Endometrium (tissue), 2 donors: Measurements from ENCODE around the gene FGD3.

Experiments
- FAIRE-seq: peaks from 2 replicates; lab custom pipeline; 2012; peaks lifted over from hg19 to GRCh38; lab: Jason Lieb, UNC
- donor health status: control.
- donor health status: control.

Gene FGD3

GRCh38 chr9:93052791-93053540 is 105.6 kb downstream of the FGD3 start:
- no peak for FAIRE-seq

GRCh38 chr9:93053781-93054331 is 106.5 kb downstream of the FGD3 start:
- FAIRE-seq = no peak

GRCh38 chr9:93054758-93055704 is 107.7 kb downstream of the FGD3 start:
- FAIRE-seq = no peak

GRCh38 chr9:93057042-93057702 is 109.8 kb downstream of the FGD3 start:
- FAIRE-seq = no peak

GRCh38 chr9:93057703-93058354 is 110.5 kb downstream of the FGD3 start:
- no peak for FAIRE-seq

GRCh38 chr9:93058355-93059010 is 111.2 kb downstream of the FGD3 start, which contains the start of gene SUSD3:
SUSD3 (plus strand) TSS chr9:93058701; CDS start chr9:93058743, 42 bp downstream.
- FAIRE-seq = no peak

GRCh38 chr9:93059011-93059714 is 111.8 kb downstream of the FGD3 start:
- no peak for FAIRE-seq

- no peak for FAIRE-seq
Measured at GRCh38 chr9:93059715-93060578, 112.6 kb downstream of the FGD3 start.

GRCh38 chr9:93060746-93061259 is 113.5 kb downstream of the FGD3 start:
- FAIRE-seq = no peak

- FAIRE-seq = no peak
Measured at GRCh38 chr9:93061260-93061751, 114.0 kb downstream of the FGD3 start.

GRCh38 chr9:93061791-93062763 is 114.8 kb downstream of the FGD3 start:
- no peak for FAIRE-seq

GRCh38 chr9:93064392-93065134 is 117.2 kb downstream of the FGD3 start:
- FAIRE-seq = no peak

GRCh38 chr9:93065135-93065720 is 117.9 kb downstream of the FGD3 start:
- FAIRE-seq = no peak

GRCh38 chr9:93066978-93067603 is 119.8 kb downstream of the FGD3 start:
- no peak for FAIRE-seq

GRCh38 chr9:93068956-93069355 is 121.6 kb downstream of the FGD3 start:
- no peak for FAIRE-seq

GRCh38 chr9:93071464-93071863 is 124.1 kb downstream of the FGD3 start:
- no peak for FAIRE-seq
